ENCODE measurements around the gene TP53TG5.

The TP53TG5 gene

DNA sequence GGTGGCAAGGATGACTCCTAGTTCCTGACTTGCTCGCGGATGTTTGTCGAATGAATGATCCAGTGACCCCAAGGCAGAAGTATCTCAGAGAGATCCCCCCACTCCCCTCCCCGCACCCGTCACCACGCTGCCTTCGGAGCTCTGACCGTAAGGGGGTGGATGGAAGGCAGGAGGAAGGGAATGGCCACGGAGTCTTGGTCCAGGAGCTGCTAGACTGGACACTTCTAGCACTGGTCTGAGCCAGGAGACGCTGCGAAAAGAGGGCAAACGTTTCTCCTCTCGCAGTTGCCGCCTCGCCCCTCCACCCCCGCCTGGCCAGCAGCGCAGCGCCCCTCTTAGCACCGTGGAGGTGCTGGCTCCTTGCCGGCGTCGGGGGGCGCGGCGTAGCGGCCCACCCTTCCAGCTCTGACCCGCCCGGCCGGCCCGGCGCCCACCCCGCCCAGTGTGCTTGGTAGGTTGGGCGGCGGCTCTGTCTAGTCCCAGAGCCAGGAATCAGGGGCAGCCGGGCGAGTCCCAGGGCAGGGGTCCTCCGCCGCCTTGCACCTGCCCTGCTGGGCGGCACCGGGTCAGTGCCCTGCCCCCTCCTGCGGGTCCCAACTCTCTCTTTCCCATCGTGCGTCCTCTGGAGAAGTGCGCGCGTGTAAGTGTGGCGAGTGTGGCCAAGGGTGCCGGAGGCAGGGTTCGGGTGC is 27.6 kb upstream of the TP53TG5 start:
- POLR2A ChIA-PET: interaction anchor here (0.6 to 2.2 kb wide), 3 partner anchors 32 to 83 kb away, joined by 3 to 14 read pairs (median 3); no protein-coding TSS in a partner anchor
- peak overlapping the region; percentile 71 for H3K4me3 ChIP-seq (ENCODE audit: low read depth, low read length)
- peaks cover 10% of the 10 kb centered on the region for H3K4me1 ChIP-seq (ENCODE audit: control insufficient read depth, insufficient read depth, low read length)
- CTCF ChIA-PET: no interaction called here
- H3K27ac ChIP-seq (ENCODE audit: extremely low read depth, low read depth, low read length): peak overlapping the region; percentile 92; the same call in 1 of the 2 replicates
- no peaks in the 10 kb centered on the region for H3K9me3 ChIP-seq (ENCODE audit: control insufficient read depth, insufficient read depth, low read depth, low read length)
- peaks cover 0 to 23% of the 10 kb centered on the region in 2 experiments; a peak in 1 of 3 replicates for H3K36me3 ChIP-seq (ENCODE audit: control insufficient read depth in 2 of 2, insufficient read depth in 1 of 2, low read length in 2 of 2)
- no peak for TF ChIP-seq ZNF580 (tag by site-specific recombination; IDR thresholded peaks at IDR 0.05)
- peak; percentile 26; the same call in 1 of the 2 replicates for TF ChIP-seq KLF9 (tag by site-specific recombination; IDR thresholded peaks at IDR 0.05; ENCODE audit: low read depth)
- 0 out of 2 replicates have a peak, but pooled peaks have one; percentile 7 for TF ChIP-seq ZNF341 (tag by site-specific recombination; IDR thresholded peaks at IDR 0.05; ENCODE audit: low read depth)
- TF ChIP-seq ZNF501 (tag by site-specific recombination; IDR thresholded peaks at IDR 0.05): no peak
- peak; percentile 97 for TF ChIP-seq KLF1 (tag by site-specific recombination; IDR thresholded peaks at IDR 0.05)
- peak; percentile 34 for TF ChIP-seq ZIC2 (tag by site-specific recombination; IDR thresholded peaks at IDR 0.05)
- TF ChIP-seq, protein P1, sequence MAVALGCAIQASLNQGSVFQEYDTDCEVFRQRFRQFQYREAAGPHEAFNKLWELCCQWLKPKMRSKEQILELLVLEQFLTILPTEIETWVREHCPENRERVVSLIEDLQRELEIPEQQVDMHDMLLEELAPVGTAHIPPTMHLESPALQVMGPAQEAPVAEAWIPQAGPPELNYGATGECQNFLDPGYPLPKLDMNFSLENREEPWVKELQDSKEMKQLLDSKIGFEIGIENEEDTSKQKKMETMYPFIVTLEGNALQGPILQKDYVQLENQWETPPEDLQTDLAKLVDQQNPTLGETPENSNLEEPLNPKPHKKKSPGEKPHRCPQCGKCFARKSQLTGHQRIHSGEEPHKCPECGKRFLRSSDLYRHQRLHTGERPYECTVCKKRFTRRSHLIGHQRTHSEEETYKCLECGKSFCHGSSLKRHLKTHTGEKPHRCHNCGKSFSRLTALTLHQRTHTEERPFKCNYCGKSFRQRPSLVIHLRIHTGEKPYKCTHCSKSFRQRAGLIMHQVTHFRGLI (tag by site-specific recombination; IDR thresholded peaks at IDR 0.05): peak; percentile 64; the same call in 1 of the 2 replicates

- Histone ChIP-seq H3K9me3 (ENCODE audit: control insufficient read depth, insufficient read depth, low read depth, low read length) (no peaks in the 10 kb centered on the region), H3K27ac (ENCODE audit: extremely low read depth, low read depth, low read length) (no peak overlapping the region), H3K36me3 (ENCODE audit: control insufficient read depth in 2 of 2, insufficient read depth in 1 of 2, low read length in 2 of 2) (peaks cover 0 to 10% of the 10 kb centered on the region in 2 experiments; a peak in 1 of 3 replicates), H3K4me1 (ENCODE audit: control insufficient read depth, insufficient read depth, low read length) (peaks cover 4% of the 10 kb centered on the region), H3K4me3 (ENCODE audit: low read depth, low read length) (no peak overlapping the region)
- no peak for TF ChIP-seq ZNF146 (tag by site-specific recombination; IDR thresholded peaks at IDR 0.05)
- no peak for TF ChIP-seq ZNF48 (tag by site-specific recombination; IDR thresholded peaks at IDR 0.05)
- TF ChIP-seq ZNF561 (tag by site-specific recombination; IDR thresholded peaks at IDR 0.05; ENCODE audit: borderline replicate concordance): no peak
- 0 out of 2 replicates have a peak, but pooled peaks have one; percentile 17 for TF ChIP-seq ZBTB44 (tag by site-specific recombination; IDR thresholded peaks at IDR 0.05)
- TF ChIP-seq SALL2 (tag by site-specific recombination; IDR thresholded peaks at IDR 0.05; ENCODE audit: borderline replicate concordance): no peak
- TF ChIP-seq ZNF837 (tag by site-specific recombination; IDR thresholded peaks at IDR 0.05): no peak
- TF ChIP-seq ZBTB20 (tag by site-specific recombination; IDR thresholded peaks at IDR 0.05): 0 out of 2 replicates have a peak, but pooled peaks have one; percentile 11
- ChIA-PET CTCF (interaction anchor here (0.6 to 0.7 kb wide), 2 partner anchors 59 to 533 kb away, joined by 3 read pairs; no protein-coding TSS in a partner anchor), POLR2A (interaction anchor here (1.2 kb wide), 1 partner anchor 11 kb away, joined by 4 read pairs; the partner anchor contains the start of gene PIGT)
These were observed 26.3 kb upstream of the TP53TG5 start for GRCh38 chr20:45404438-45404837.

GRCh38 chr20:45402946-45403345 is 24.8 kb upstream of the TP53TG5 start:
- Histone ChIP-seq H3K9me3 (ENCODE audit: control insufficient read depth, insufficient read depth, low read depth, low read length) (no peaks in the 10 kb centered on the region), H3K27ac (ENCODE audit: extremely low read depth, low read depth, low read length) (no peak overlapping the region), H3K4me1 (ENCODE audit: control insufficient read depth, insufficient read depth, low read length) (peaks cover 4% of the 10 kb centered on the region), H3K4me3 (ENCODE audit: low read depth, low read length) (no peak overlapping the region), H3K36me3 (ENCODE audit: control insufficient read depth in 2 of 2, insufficient read depth in 1 of 2, low read length in 2 of 2) (no peaks in the 10 kb centered on the region)
- ChIA-PET POLR2A (interaction anchor here (0.9 kb wide), 1 partner anchor 40 kb away, joined by 3 read pairs; the partner anchor contains the start of gene SYS1), CTCF (interaction anchor here (0.5 kb wide), 1 partner anchor 63 kb away, joined by 3 read pairs; no protein-coding TSS in a partner anchor)
- TF ChIP-seq ZBTB10 (tag by site-specific recombination; IDR thresholded peaks at IDR 0.05): no peak
- TF ChIP-seq ZSCAN18 (tag by site-specific recombination; IDR thresholded peaks at IDR 0.05): no peak
- no peak for TF ChIP-seq BCL11B (tag by site-specific recombination; IDR thresholded peaks at IDR 0.05; ENCODE audit: low read depth)
- TF ChIP-seq ZNF311 (tag by site-specific recombination; IDR thresholded peaks at IDR 0.05; ENCODE audit: borderline replicate concordance): no peak
- no peak for TF ChIP-seq ZNF626 (tag by site-specific recombination; IDR thresholded peaks at IDR 0.05)
- no peak for TF ChIP-seq IKZF3 (tag by site-specific recombination; IDR thresholded peaks at IDR 0.05)
- no peak for TF ChIP-seq ZNF426 (tag by site-specific recombination; IDR thresholded peaks at IDR 0.05)
- TF ChIP-seq ZNF324 (tag by site-specific recombination; IDR thresholded peaks at IDR 0.05): no peak

Measured in HEK293 (cell line).